Astrocyte of the cerebellum (primary cell): ENCODE results near the gene SUPT5H.

ENCODE experiments used
- DNase-seq: peaks from one replicate; pipeline ENCODE4 v3.0.0-alpha.2; 2011; ENCODE audit warnings: low read depth
- H3K4me3 ChIP-seq: 2 replicates; pipeline ENCODE4 v1.5.1; 2011; ENCODE audit warnings: mild to moderate bottlenecking, low read depth, low read length, moderate library complexity
- in situ Hi-C: cut with HindIII; loops from 2 replicates; pipeline ENCODE4 v1.10.0; 2017; ENCODE audit warnings: low sequenced_read_pairs
- TF ChIP-seq, protein P1 (sequence below): IDR thresholded peaks from 2 replicates; pipeline ENCODE4 v1.5.1; 2012; ENCODE audit warnings: low read length, low read depth, moderate library complexity, mild to moderate bottlenecking; ENCODE audit errors: missing control alignments

Gene SUPT5H

DNA sequence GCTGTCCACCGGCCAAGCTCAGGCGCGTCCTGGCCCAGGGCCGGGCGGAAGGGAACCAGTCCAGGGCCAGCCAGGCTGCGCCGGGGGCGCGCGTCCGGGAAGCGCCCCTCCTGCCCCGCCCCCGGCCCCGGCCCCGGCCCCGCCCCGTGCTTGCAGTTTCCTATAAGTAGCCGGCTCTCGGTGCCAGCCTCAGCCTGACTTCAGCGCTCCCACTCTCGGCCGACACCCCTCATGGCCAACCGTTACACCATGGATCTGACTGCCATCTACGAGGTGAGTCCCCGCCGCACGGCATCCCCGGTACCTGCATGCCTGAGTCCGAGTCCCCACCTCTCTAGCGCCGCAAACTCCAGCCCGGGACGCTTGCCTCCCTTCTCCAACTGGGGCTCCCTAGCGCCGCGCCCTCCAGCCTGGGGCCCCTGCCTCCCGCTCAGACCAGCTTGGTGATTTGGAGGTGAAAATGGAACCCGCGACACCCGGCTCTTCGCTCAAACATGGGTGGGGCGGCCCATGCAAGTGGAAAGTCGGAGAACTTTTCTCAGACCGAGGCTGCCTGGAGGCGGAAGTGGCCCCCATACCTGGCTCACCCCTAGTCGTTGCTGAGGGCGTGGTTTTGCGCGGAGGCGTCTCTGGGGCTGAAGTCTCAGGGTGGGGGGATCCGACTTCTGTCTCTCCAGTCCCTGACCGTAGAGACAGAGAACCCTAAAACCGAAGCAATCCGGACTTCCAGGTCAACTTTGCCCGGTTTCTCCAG, 38.5 kb upstream of the SUPT5H start, which contains the start of gene ZFP36:
TSS of gene ZFP36 (plus strand) at position 192 of the 754 bp plus-strand sequence. CDS start at position 250, 58 bp downstream.
- TF ChIP-seq, protein P1, sequence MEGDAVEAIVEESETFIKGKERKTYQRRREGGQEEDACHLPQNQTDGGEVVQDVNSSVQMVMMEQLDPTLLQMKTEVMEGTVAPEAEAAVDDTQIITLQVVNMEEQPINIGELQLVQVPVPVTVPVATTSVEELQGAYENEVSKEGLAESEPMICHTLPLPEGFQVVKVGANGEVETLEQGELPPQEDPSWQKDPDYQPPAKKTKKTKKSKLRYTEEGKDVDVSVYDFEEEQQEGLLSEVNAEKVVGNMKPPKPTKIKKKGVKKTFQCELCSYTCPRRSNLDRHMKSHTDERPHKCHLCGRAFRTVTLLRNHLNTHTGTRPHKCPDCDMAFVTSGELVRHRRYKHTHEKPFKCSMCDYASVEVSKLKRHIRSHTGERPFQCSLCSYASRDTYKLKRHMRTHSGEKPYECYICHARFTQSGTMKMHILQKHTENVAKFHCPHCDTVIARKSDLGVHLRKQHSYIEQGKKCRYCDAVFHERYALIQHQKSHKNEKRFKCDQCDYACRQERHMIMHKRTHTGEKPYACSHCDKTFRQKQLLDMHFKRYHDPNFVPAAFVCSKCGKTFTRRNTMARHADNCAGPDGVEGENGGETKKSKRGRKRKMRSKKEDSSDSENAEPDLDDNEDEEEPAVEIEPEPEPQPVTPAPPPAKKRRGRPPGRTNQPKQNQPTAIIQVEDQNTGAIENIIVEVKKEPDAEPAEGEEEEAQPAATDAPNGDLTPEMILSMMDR: no peak
- DNase-seq: no peak
- H3K4me3 ChIP-seq: peak within 1 kb of the TSS; percentile 86
- in situ Hi-C loops: no loop called here

DNA sequence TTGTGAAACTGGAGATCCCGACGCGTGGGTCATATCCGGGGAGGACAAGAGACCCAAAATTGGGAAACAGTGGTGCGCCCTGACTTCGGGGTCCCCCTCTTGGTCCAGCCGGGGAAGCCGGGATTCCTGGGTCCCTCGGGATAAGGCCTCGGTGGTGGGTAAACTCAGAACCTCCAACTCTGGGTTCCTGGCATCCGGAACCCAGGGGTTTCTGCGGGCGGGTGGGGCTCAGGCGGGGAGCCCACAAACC, 38.0 kb upstream of the SUPT5H start:
- DNase-seq: no peak
- in situ Hi-C loops: no loop called here
- H3K4me3 ChIP-seq: peak overlapping the region; percentile 86
- TF ChIP-seq, protein P1: no peak

- no peak for DNase-seq
Observed at GRCh38 chr19:39407660-39408391, 37.6 kb upstream of the SUPT5H start.

DNA sequence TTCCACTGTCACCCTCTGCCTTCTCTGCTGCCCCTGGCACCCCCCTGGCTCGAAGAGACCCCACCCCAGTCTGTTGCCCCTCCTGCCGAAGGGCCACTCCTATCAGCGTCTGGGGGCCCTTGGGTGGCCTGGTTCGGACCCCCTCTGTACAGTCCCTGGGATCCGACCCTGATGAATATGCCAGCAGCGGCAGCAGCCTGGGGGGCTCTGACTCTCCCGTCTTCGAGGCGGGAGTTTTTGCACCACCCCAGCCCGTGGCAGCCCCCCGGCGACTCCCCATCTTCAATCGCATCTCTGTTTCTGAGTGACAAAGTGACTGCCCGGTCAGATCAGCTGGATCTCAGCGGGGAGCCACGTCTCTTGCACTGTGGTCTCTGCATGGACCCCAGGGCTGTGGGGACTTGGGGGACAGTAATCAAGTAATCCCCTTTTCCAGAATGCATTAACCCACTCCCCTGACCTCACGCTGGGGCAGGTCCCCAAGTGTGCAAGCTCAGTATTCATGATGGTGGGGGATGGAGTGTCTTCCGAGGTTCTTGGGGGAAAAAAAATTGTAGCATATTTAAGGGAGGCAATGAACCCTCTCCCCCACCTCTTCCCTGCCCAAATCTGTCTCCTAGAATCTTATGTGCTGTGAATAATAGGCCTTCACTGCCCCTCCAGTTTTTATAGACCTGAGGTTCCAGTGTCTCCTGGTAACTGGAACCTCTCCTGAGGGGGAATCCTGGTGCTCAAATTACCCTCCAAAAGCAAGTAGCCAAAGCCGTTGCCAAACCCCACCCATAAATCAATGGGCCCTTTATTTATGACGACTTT, 36.8 kb upstream of the SUPT5H start:
- peak overlapping the region; percentile 86 for H3K4me3 ChIP-seq
- in situ Hi-C loops: no loop called here
- TF ChIP-seq, protein P1: no peak
- DNase-seq: no peak

More at GRCh38 chr19:39407660-39408391, 37.6 kb upstream of the SUPT5H start:
- H3K4me3 ChIP-seq: peak overlapping the region; percentile 86
- TF ChIP-seq, protein P1: no peak
- in situ Hi-C loops: no loop called here

GRCh38 chr19:39409208-39410016, 36.0 kb upstream of the SUPT5H start:
- peak overlapping the region; percentile 86 for H3K4me3 ChIP-seq
- DNase-seq: no peak
- TF ChIP-seq, protein P1: no peak
- in situ Hi-C loops: no loop called here
